LNCaP clone FGC (cell line): ENCODE data around the gene CREB5.

Source experiments
- DNase-seq: peaks from one replicate; pipeline ENCODE4 v3.0.0-alpha.2; 2011; ENCODE audit warnings: low read depth
- H3K4me3 ChIP-seq: 2 replicates; pipeline ENCODE4 v1.5.1; 2011; ENCODE audit warnings: mild to moderate bottlenecking, low read depth, low read length, control low read depth
- CTCF ChIP-seq: IDR thresholded peaks from 2 replicates; pipeline ENCODE4 v1.5.1; 2012; ENCODE audit warnings: mild to moderate bottlenecking; ENCODE audit not compliant: control insufficient read depth, insufficient read depth; ENCODE audit errors: extremely low read depth

CREB5 gene

GRCh38 chr7:28701731-28702130 lies 289.4 kb downstream of the CREB5 start:
- no peak for TF ChIP-seq CTCF
- no peak for DNase-seq
- no peak overlapping the region for H3K4me3 ChIP-seq

- DNase-seq: no peak
- H3K4me3 ChIP-seq: no peak overlapping the region
- no peak for TF ChIP-seq CTCF
Observed at GRCh38 chr7:28702171-28702570, 289.9 kb downstream of the CREB5 start.

- no peak for TF ChIP-seq CTCF
- DNase-seq: no peak
- no peak overlapping the region for H3K4me3 ChIP-seq
Observed at GRCh38 chr7:28703037-28703765, 290.9 kb downstream of the CREB5 start.

- DNase-seq: no peak
- no peak overlapping the region for H3K4me3 ChIP-seq
- TF ChIP-seq CTCF: no peak
Observed at GRCh38 chr7:28704706-28705105, 292.4 kb downstream of the CREB5 start.

GRCh38 chr7:28705350-28705749 lies 293.0 kb downstream of the CREB5 start:
- no peak for TF ChIP-seq CTCF
- DNase-seq: no peak
- H3K4me3 ChIP-seq: no peak overlapping the region

GRCh38 chr7:28706584-28706983 lies 294.3 kb downstream of the CREB5 start:
- DNase-seq: no peak
- H3K4me3 ChIP-seq: no peak overlapping the region
- no peak for TF ChIP-seq CTCF

- TF ChIP-seq CTCF: no peak
- H3K4me3 ChIP-seq: no peak overlapping the region
- DNase-seq: no peak
Observed at GRCh38 chr7:28707291-28707690, 295.0 kb downstream of the CREB5 start.
